ENCODE measurements around the gene CACNA2D4. TPM values are rescaled to one million over a fixed set of nuclear protein-coding genes. Genes with fewer than 3 reads are reported as not detected.

The CACNA2D4 gene
- total RNA-seq, 1 donor from 2014 or later, result 0.58 TPM

GRCh38 chr12:1768615-1769014, 149.8 kb downstream of the CACNA2D4 start:
- H3K27me3 ChIP-seq (ENCODE audit: control insufficient read depth, insufficient read depth, low read length), result no peaks in the 10 kb centered on the region
- H3K36me3 ChIP-seq (ENCODE audit: control insufficient read depth, insufficient read depth, low read length), result no peaks in the 10 kb centered on the region
- TF ChIP-seq, protein P1, sequence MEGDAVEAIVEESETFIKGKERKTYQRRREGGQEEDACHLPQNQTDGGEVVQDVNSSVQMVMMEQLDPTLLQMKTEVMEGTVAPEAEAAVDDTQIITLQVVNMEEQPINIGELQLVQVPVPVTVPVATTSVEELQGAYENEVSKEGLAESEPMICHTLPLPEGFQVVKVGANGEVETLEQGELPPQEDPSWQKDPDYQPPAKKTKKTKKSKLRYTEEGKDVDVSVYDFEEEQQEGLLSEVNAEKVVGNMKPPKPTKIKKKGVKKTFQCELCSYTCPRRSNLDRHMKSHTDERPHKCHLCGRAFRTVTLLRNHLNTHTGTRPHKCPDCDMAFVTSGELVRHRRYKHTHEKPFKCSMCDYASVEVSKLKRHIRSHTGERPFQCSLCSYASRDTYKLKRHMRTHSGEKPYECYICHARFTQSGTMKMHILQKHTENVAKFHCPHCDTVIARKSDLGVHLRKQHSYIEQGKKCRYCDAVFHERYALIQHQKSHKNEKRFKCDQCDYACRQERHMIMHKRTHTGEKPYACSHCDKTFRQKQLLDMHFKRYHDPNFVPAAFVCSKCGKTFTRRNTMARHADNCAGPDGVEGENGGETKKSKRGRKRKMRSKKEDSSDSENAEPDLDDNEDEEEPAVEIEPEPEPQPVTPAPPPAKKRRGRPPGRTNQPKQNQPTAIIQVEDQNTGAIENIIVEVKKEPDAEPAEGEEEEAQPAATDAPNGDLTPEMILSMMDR (IDR thresholded peaks at IDR 0.05; ENCODE audit: insufficient read depth, low read length, poor library complexity, severe bottlenecking), result no peak
- H3K4me3 ChIP-seq (ENCODE audit: low read depth, low read length), result no peak overlapping the region
- DNase-seq (ENCODE audit: low read depth), result no peak

GRCh38 chr12:1767407-1768090, 150.9 kb downstream of the CACNA2D4 start:
- H3K36me3 ChIP-seq (ENCODE audit: control insufficient read depth, insufficient read depth, low read length), result no peaks in the 10 kb centered on the region
- H3K4me3 ChIP-seq (ENCODE audit: low read depth, low read length), result no peak overlapping the region
- no peak for DNase-seq (ENCODE audit: low read depth)
- TF ChIP-seq, protein P1 (IDR thresholded peaks at IDR 0.05; ENCODE audit: insufficient read depth, low read length, poor library complexity, severe bottlenecking), result no peak
- H3K27me3 ChIP-seq (ENCODE audit: control insufficient read depth, insufficient read depth, low read length), result no peaks in the 10 kb centered on the region

GRCh38 chr12:1766110-1766509, 152.3 kb downstream of the CACNA2D4 start:
- no peaks in the 10 kb centered on the region for H3K27me3 ChIP-seq (ENCODE audit: control insufficient read depth, insufficient read depth, low read length)
- H3K4me3 ChIP-seq (ENCODE audit: low read depth, low read length), result no peak overlapping the region
- no peak for DNase-seq (ENCODE audit: low read depth)
- TF ChIP-seq, protein P1 (IDR thresholded peaks at IDR 0.05; ENCODE audit: insufficient read depth, low read length, poor library complexity, severe bottlenecking), result no peak
- H3K36me3 ChIP-seq (ENCODE audit: control insufficient read depth, insufficient read depth, low read length), result no peaks in the 10 kb centered on the region

- Histone ChIP-seq H3K4me3 (ENCODE audit: low read depth, low read length) (no peak overlapping the region), H3K27me3 (ENCODE audit: control insufficient read depth, insufficient read depth, low read length) (no peaks in the 10 kb centered on the region), H3K36me3 (ENCODE audit: control insufficient read depth, insufficient read depth, low read length) (peaks cover 2% of the 10 kb centered on the region)
- TF ChIP-seq, protein P1 (IDR thresholded peaks at IDR 0.05; ENCODE audit: insufficient read depth, low read length, poor library complexity, severe bottlenecking), result no peak
- no peak for DNase-seq (ENCODE audit: low read depth)
These were observed 155.3 kb downstream of the CACNA2D4 start for GRCh38 chr12:1763153-1763552.

DNA sequence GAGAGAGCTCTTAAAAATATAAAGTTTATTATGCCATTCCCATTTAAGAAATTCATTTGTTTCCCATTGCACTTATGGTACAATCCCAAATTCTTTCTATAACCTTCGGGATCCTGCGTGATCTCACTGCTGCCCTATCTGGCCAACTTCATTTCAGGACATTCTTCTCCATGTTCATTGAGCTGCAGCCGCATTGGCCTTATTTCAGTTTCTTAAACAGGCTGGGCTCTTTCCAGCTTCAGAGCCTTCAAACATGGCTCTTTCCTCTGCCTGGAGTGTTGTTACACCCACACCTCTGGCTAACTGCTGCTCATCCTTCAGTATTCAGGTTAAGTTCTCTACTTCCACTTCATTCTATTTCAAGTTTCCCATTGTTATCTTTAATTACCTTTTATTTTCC, 156.6 kb downstream of the CACNA2D4 start:
- DNase-seq (ENCODE audit: low read depth), result no peak
- H3K4me3 ChIP-seq (ENCODE audit: low read depth, low read length), result no peak overlapping the region
- TF ChIP-seq, protein P1 (IDR thresholded peaks at IDR 0.05; ENCODE audit: insufficient read depth, low read length, poor library complexity, severe bottlenecking), result no peak
- peaks cover 2% of the 10 kb centered on the region for H3K36me3 ChIP-seq (ENCODE audit: control insufficient read depth, insufficient read depth, low read length)
- H3K27me3 ChIP-seq (ENCODE audit: control insufficient read depth, insufficient read depth, low read length), result no peaks in the 10 kb centered on the region
